Mesodermal cell (in vitro differentiated cells): ENCODE measurements around the gene CCDC160.
"Not testable (repeated sequence)": the region's sequence is repeated elsewhere in the genome, so short reads cannot be mapped to it uniquely, and the experiment has no call there.

ENCODE experiments used
- H3K27ac ChIP-seq: 2 replicates; pipeline ENCODE4 v1.7.0; 2013; ENCODE audit warnings: mild to moderate bottlenecking, low read depth, low read length, moderate library complexity; ENCODE audit not compliant: severe bottlenecking
- H3K36me3 ChIP-seq: 2 replicates; pipeline ENCODE4 v1.7.1; 2013; ENCODE audit warnings: mild to moderate bottlenecking, low read length, moderate library complexity; ENCODE audit not compliant: control insufficient read depth, insufficient read depth
- H3K4me1 ChIP-seq: one replicate; pipeline ENCODE4 v1.7.1; 2013; ENCODE audit warnings: mild to moderate bottlenecking, low read length; ENCODE audit not compliant: insufficient read depth, control insufficient read depth, poor library complexity, severe bottlenecking
- H3K4me3 ChIP-seq: 2 replicates; pipeline ENCODE4 v1.7.0; 2013; ENCODE audit warnings: low read length, control low read depth, mild to moderate bottlenecking; ENCODE audit not compliant: insufficient read depth, poor library complexity, severe bottlenecking; ENCODE audit errors: extremely low read depth
- H3K9me3 ChIP-seq: 2 replicates; pipeline ENCODE4 v1.7.1; 2013; ENCODE audit warnings: mild to moderate bottlenecking, low read length, moderate library complexity; ENCODE audit not compliant: control insufficient read depth
- WGBS, 2 experiments: methylation state at CpG; one replicate each; pipeline ENCODE4 v1.1.5; 2013; ENCODE audit warnings: missing lambda C conversion rate in 2 of 2; ENCODE audit not compliant: insufficient coverage in 2 of 2; 5-methylcytosine and 5-hydroxymethylcytosine counted together

Gene CCDC160

GRCh38 chrX:134244043-134244442 is 7.1 kb downstream of the CCDC160 start:
- Histone ChIP-seq H3K27ac (no peak overlapping the region), H3K36me3 (no peaks in the 10 kb centered on the region), H3K4me3 (no peak overlapping the region), H3K4me1 (peaks cover 9% of the 10 kb centered on the region), H3K9me3 (no peaks in the 10 kb centered on the region)

DNA sequence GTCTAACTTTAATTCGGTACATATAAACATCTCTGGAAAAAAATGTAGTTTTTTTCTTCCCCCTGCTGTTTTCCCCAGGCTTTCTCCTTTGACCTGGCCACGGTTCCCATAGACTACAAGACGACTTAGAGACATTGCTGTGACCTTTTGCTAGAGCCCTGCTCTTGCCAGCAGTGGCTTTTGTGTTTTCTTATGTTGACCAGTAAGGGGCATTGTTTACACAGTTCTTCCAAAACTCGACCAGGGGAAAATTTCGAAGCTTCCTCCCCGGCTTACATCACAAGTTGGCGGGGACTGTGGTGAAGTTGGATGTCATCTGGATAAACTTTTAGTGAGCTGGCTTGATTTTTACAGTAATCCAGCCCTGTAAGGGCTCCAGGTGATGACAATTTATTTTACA is 9.3 kb downstream of the CCDC160 start:
- H3K36me3 ChIP-seq, result no peaks in the 10 kb centered on the region
- no peak overlapping the region for H3K4me3 ChIP-seq
- 80% methylated on average over 1 of the region's 7 CpGs; no CpG with 5 or more reads in 1 of the 2 experiments for WGBS, 2 experiments
- no peak overlapping the region for H3K27ac ChIP-seq
- peaks cover 3% of the 10 kb centered on the region for H3K4me1 ChIP-seq
- no peaks in the 10 kb centered on the region for H3K9me3 ChIP-seq

DNA sequence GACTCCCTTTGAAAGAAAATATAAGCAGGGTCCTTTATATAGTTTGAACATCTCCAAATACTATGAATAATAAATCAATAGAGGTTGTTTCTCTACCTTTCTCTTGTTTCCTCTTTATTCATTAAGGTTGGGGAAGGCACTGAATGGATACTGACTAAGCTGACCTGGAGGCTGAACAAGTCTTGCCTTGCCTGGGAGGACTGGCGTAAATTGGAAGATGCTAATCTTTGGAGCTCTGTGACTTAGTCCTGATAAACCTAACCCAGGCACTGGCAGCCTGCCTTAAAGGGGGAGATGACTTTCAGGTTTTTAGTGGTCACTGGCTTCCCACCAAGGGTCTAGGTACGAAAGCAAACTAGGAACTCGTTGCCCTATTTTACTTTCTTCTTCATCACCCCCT is 10.5 kb downstream of the CCDC160 start:
- H3K9me3 ChIP-seq, result no peaks in the 10 kb centered on the region
- no peaks in the 10 kb centered on the region for H3K4me1 ChIP-seq
- no peaks in the 10 kb centered on the region for H3K36me3 ChIP-seq
- no peak overlapping the region for H3K4me3 ChIP-seq
- H3K27ac ChIP-seq, result no peak overlapping the region
- WGBS, 2 experiments, result 60% methylated on average over 1 of the region's 3 CpGs; no CpG with 5 or more reads in 1 of the 2 experiments

- Histone ChIP-seq H3K36me3 (no peaks in the 10 kb centered on the region), H3K4me1 (no peaks in the 10 kb centered on the region), H3K4me3 (no peak overlapping the region)
These were observed 12.3 kb downstream of the CCDC160 start for GRCh38 chrX:134249241-134249640.

DNA sequence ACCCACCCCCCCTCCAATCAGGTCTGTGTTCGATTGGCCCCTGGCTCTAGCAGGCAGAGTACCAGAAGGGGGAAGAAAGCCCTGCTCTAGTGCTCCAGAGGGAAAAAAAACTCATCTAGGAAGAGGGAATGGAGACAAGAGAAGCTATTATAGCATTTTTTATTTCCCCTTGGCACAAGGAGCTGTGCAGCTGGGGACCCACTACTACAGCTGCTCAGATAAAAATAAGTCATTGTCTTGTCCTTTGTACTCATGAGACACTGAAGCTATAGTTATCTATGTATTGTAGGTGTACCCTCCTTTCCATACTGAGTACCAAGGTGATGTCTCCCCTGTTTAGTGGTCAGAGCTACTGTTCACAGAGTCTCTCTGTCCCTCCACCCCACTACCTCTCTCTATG is 14.3 kb downstream of the CCDC160 start:
- Histone ChIP-seq H3K4me3 (no peak overlapping the region), H3K4me1 (no peaks in the 10 kb centered on the region), H3K9me3 (no peaks in the 10 kb centered on the region), H3K27ac (no peak overlapping the region), H3K36me3 (no peaks in the 10 kb centered on the region)
- no CpG with 5 or more reads among the region's 1 CpG for WGBS, 2 experiments

More at GRCh38 chrX:134249241-134249640, 12.3 kb downstream of the CCDC160 start:
- no peaks in the 10 kb centered on the region for H3K9me3 ChIP-seq
- H3K27ac ChIP-seq, result no peak overlapping the region

DNA sequence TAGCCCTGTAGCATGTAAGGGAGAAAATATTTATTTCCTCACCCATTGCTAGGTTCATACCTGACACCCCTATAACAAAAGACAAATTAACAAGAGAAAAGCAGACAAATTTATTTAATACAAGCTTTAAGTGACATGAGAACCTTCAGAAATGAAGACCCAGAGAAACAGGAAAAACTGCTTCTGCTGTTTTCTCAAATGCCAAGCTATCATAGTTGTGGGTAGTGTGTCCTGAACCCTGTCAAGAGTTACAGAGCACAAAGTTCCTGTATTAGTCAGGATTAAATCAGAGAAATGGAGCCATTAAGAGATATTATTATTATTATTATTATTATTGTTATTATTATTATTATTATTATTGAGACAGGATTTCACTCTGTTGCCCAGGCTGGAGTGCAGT is 17.5 kb downstream of the CCDC160 start:
- no peak overlapping the region for H3K27ac ChIP-seq
- H3K36me3 ChIP-seq, result no peaks in the 10 kb centered on the region
- no peaks in the 10 kb centered on the region for H3K4me1 ChIP-seq
- H3K9me3 ChIP-seq, result no peaks in the 10 kb centered on the region
- no peak overlapping the region for H3K4me3 ChIP-seq

DNA sequence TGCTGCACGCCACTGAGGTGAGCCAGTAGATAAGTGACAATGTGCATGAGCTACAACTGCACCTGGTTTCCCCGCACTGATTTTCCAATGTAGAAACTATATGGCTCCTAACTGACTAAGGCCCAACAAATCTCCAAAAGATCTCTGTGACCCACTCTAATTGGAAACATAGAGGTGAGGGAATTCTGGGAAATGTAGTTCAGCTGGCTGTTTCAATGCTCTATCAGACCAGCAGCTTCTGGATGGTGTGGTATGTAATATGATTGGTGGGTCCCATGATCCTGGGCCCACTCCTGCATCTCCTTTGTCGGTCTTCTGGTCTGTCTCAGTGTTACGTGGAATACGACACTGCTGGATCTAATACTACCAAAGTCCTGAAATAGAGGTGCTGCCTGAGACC is 18.6 kb downstream of the CCDC160 start:
- Histone ChIP-seq H3K9me3 (no peaks in the 10 kb centered on the region), H3K36me3 (no peaks in the 10 kb centered on the region), H3K4me3 (no peak overlapping the region), H3K27ac (no peak overlapping the region), H3K4me1 (no peaks in the 10 kb centered on the region)
- 88 to 100% methylated on average over 1 to 3 of the region's 5 CpGs for WGBS, 2 experiments

- H3K9me3 ChIP-seq, result no peaks in the 10 kb centered on the region
- no CpG with 5 or more reads among the region's 2 CpGs for WGBS, 2 experiments
- no peak overlapping the region for H3K27ac ChIP-seq
- no peaks in the 10 kb centered on the region for H3K36me3 ChIP-seq
- H3K4me3 ChIP-seq, result no peak overlapping the region
- no peaks in the 10 kb centered on the region for H3K4me1 ChIP-seq
These were observed 19.7 kb downstream of the CCDC160 start for GRCh38 chrX:134256684-134257083.

GRCh38 chrX:134258202-134258601 is 21.2 kb downstream of the CCDC160 start:
- Histone ChIP-seq H3K9me3 (no peaks in the 10 kb centered on the region), H3K27ac (no peak overlapping the region), H3K4me3 (no peak overlapping the region), H3K36me3 (no peaks in the 10 kb centered on the region), H3K4me1 (no peaks in the 10 kb centered on the region)
- WGBS, 2 experiments, result 67 to 86% methylated on average over 1 of the region's 2 CpGs

DNA sequence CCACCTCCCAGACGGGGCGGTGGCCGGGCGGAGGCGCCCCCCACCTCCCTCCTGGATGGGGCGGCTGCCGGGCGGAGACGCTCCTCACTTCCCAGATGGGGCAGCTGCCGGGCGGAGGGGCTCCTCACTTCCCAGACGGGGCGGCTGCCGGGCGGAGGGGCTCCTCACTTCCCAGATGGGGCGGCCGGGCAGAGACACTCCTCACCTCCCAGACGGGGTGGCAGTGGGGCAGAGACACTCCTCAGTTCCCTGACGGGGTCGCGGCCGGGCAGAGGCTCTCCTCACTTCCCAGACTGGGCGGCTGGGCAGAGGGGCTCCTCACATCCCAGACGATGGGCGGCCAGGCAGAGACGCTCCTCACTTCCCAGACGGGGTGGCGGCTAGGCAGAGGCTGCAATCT is 49.0 kb downstream of the CCDC160 start:
- not testable (repeated sequence) for H3K4me1 ChIP-seq, H3K4me3 ChIP-seq, H3K36me3 ChIP-seq, H3K27ac ChIP-seq, H3K9me3 ChIP-seq
- WGBS, 2 experiments, result no CpG with 5 or more reads among the region's 28 CpGs

DNA sequence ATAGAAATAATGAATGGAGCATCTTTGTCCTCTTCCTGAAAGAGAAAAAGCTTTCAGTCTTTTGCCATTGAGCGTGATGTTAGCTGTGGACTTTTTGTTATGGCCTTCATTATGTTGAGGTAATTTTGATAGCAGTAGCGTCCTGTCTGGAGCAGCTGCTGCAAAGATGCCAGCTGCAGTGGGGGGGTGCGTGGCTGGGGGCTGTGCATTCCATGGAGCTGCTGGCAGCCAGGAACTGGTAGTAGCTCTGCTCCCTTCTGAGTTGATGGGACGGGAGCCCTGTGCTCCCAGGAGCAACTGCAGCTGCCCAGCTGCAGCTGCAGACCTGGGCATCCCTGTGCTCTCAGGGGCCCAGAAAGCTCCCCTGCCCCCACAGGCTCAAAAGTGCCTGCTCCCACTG is 50.4 kb downstream of the CCDC160 start:
- WGBS, 2 experiments, result 100% methylated on average over 1 of the region's 4 CpGs; no CpG with 5 or more reads in 1 of the 2 experiments
- H3K4me3 ChIP-seq, result no peak overlapping the region
- H3K9me3 ChIP-seq, result no peaks in the 10 kb centered on the region
- H3K4me1 ChIP-seq, result no peaks in the 10 kb centered on the region
- no peak overlapping the region for H3K27ac ChIP-seq
- no peaks in the 10 kb centered on the region for H3K36me3 ChIP-seq

GRCh38 chrX:134294548-134294947 is 57.6 kb downstream of the CCDC160 start:
- Histone ChIP-seq H3K4me1 (no peaks in the 10 kb centered on the region), H3K36me3 (no peaks in the 10 kb centered on the region), H3K4me3 (no peak overlapping the region), H3K9me3 (no peaks in the 10 kb centered on the region), H3K27ac (no peak overlapping the region)
